Dermis microvascular lymphatic vessel endothelial cell (primary cell): Measurements from ENCODE around the gene LPA. TPM values are rescaled to one million over a fixed set of nuclear protein-coding genes. Genes with fewer than 3 reads are reported as not detected.
"Not testable (repeated sequence)": the region's sequence is repeated elsewhere in the genome, so short reads cannot be mapped to it uniquely, and the experiment has no call there.

ENCODE experiments used
- DNase-seq, 2 donors: peaks; one replicate each; pipeline versions ENCODE4 v3.0.0 to v3.0.0-alpha.2; 2010; ENCODE audit warnings: low read depth in 2 of 2
- total RNA-seq: library from RNA; depleted of rRNA; stranded (reverse); fragments of >200 nt; gene quantifications from 2 replicates; pipeline ENCODE4 v1.2.1, GENCODE V29; 2014

LPA gene
- total RNA-seq, 1 donor from 2014 or later: not detected

GRCh38 chr6:160667639-160668481, 3.8 kb upstream of the LPA start:
- no peak for DNase-seq

GRCh38 chr6:160662842-160663241, 1.2 kb downstream of the LPA start:
- DNase-seq: no peak

- no peak for DNase-seq
Observed at GRCh38 chr6:160662429-160662828, 1.6 kb downstream of the LPA start.

GRCh38 chr6:160661216-160661615, 2.9 kb downstream of the LPA start:
- DNase-seq: no peak

GRCh38 chr6:160659562-160659961, 4.5 kb downstream of the LPA start:
- DNase-seq: no peak

DNA sequence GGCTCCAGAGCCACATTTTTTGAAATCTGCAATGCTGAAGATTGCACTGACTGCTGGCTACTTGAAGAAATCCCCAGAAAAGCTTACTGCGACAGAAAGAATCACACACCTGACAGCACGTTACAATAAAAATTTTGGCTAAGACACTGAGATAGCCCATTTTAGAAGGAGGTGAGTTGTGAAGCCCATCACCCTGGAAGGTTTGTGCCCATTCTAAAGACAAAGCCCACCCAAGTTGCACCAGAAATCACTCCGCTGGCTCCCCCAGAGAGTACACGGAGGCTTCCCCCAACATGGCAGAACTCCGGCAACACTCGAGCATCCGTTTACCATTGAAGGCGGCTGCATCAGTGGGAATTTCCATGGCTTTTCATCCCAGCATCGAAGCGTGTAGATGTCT, 29.4 kb downstream of the LPA start:
- DNase-seq: peak in 1 of 2 donors; percentile 5

GRCh38 chr6:160595838-160596832, 67.9 kb downstream of the LPA start:
- DNase-seq: no peak

DNA sequence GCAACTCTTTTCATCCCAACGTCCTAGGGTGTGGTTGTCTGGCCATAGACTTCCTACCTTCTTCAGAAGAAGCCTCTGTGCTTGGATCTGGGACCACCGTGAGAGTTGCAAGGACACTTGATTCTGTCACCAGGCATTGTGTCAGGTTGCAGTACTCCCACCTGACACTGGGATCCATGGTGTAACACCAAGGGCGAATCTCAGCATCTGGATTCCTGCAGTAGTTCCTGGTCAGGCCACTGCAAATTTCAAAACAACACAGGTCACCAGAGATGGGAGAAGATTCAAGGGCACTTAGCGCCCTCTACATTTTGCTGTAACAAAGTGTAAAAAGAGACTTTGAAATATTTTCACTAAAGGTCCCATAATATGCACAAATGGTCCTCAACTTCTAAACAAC, 68.8 kb downstream of the LPA start:
- DNase-seq: not testable (repeated sequence)

DNA sequence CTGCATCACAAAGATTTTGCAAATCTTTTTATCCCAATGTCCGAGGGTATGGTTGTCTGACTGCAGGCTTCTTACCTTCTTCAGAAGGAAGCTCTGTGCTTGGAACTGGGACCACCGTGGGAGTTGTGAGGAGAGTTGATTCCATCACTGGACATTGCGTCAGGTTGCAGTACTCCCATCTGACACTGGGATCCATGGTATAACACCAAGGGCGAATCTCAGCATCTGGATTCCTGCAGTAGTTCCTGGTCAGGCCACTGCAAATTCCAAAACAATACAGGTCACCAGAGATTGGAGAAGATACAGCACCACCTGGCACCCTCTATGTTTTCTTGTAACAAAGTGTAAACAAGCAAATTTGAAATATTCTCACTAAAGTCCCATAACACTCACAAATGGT, 77.7 kb downstream of the LPA start:
- no peak for DNase-seq

DNA sequence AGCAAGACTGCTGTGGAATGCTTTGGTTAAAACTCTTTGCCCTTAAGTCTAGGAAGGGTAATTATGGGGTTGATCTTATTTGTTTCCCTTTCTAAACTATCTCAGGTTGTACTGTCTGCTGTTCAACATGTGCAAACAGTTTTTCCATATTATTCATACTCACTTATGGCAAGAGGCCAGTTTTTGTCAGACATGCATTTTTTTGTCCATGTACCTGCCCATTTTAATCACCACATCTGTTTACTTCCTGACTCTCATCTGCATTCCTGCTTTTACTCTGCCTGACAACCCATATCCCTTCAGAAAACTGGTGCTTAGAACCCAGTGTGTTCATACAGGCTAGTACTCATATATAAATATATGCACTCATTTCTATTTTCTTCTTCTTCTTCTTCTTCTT, 80.3 kb downstream of the LPA start:
- no peak for DNase-seq

GRCh38 chr6:160581406-160581805, 82.7 kb downstream of the LPA start:
- DNase-seq: no peak

DNA sequence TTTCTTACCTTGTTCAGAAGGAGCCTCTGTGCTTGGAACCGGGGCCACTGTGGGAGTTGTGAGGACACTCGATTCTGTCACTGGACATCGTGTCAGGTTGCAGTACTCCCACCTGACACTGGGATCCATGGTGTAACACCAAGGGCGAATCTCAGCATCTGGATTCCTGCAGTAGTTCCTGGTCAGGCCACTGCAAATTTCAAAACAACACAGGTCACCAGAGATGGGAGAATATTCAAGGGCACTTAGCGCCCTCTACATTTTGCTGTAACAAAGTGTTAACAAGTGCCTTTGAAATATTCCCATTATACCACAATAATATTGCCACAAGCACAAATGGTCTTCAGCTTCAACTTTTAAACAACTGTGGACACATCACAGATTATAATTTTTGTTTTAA, 85.6 kb downstream of the LPA start:
- DNase-seq: not testable (repeated sequence)

DNA sequence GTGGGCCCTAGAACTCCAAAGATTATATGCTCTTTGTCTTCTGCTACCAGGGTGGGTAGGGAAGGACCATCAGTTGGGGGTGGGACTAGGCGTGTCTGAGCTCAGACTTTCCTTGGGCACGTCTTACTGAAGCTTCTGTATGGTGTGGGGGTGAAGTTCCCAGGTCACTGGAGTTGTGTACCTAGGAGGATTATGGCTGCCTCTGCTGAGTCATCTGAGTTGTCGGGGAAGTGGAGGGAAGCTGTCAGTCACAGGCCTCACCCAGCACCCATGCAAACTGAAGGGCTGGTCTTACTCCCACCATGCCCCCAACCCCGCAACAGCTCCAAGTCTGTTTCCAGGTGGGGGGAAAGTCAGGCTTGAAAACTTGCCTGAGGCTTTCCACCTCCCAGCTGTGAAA, 90.1 kb downstream of the LPA start:
- no peak for DNase-seq

DNA sequence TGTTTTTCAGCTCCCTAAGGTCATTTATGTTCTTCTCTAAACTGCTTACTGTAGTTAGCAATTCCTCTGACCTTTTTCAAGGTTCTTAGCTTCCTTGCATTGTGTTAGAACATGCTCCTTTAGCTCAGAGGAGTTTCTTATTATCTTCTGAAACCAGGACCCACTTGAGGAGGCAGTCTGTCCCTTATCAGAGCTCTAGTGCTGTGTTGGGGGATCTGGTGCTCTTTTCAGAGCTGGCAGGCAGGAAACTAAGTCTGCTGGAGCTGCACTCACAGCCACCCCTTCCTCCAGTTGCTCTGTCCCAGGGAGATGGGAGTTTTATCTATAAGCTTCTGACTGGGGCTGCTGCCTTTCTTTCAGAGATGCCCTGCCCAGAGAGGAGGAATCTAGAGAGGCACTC, 92.9 kb downstream of the LPA start:
- DNase-seq: not testable (repeated sequence)

DNA sequence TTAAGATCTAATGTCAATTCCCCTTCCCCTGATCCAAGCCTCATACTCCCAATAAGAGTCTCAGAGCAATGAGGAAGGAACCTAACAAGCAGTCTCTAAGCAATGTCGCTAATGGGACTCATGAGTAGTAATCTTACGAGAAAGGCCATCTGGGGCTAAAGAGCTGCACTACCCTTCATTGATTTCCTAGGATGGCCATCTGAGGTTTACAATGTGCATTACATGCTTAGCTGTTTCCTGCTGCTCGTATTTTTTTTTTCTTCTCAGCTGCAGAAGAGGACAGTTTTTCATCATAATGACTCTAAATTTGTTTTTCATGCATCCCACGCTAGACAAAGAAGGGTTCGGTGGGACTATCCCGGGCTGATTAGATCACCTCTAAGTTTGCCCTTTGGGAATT, 119.3 kb downstream of the LPA start:
- DNase-seq: no peak

- DNase-seq: no peak
Observed at GRCh38 chr6:160535270-160535669, 128.8 kb downstream of the LPA start.

DNA sequence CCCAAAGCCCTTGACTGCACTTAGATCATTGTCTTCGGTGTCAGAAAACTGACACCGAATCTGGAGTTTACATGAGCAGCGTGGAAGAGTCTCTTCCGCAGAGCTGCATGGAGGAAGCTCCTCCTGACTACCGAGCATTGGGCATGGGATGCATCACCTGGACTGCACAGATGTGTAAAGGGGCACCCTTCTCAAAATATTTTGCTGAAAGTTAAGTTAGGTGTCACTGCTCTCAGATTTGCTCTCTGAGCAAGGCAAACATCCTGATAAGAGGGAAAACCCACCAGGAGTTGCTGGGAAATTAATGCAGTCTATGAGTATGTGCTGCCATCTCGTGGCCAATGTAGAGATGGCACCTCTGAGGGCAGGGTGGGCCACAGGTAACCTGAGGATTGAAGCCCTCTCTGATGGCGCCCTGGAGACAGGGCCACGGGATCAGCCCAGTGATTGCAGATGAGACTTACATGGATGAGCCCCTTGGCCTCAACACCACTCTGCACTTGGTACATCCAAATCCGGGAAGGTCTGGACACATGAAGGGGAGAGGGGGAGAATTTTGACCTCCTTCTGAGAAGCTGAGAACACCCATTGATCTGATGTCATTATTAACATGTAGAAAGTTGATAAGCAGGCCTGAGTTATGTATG, 129.9 kb downstream of the LPA start:
- DNase-seq: peak; percentile 7 to 47

DNA sequence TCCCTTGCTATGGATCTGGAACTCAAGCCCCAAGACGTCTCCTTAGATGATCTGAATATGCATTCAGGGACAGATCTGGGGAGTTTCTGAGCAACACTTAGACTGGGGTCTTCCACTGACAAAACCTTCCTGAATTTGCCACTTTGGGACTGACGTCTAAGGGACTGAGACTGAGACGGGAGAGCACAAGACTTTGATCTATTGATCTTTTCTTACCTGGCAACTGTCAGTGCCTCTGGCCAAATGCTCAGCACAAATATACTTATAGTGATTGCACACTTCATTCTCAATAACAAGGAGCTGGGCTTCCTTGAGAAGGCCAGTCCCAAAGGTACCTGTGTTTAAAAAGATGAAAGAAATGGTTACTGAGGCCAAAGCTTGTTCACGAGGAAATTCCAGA, 131.8 kb downstream of the LPA start:
- DNase-seq: no peak

- DNase-seq: no peak
Observed at GRCh38 chr6:160531826-160532225, 132.2 kb downstream of the LPA start.

DNA sequence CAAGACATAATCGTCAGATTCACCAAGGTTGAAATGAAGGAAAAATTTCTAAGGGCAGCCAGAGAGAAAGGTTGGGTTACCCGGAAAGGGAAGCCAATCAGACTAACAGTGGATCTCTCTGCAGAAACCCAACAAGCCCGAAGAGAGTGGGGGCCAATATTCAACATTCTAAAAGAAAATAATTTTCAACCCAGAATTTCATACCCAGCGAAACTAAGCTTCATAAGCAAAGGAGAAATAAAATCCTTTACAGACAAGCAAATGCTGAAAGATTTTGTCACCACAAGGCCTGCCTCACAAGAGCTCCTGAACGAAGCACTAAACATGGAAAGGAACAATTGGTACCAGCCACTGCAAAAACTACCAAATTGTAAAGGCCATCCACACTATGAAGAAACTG, 134.6 kb downstream of the LPA start:
- not testable (repeated sequence) for DNase-seq

DNA sequence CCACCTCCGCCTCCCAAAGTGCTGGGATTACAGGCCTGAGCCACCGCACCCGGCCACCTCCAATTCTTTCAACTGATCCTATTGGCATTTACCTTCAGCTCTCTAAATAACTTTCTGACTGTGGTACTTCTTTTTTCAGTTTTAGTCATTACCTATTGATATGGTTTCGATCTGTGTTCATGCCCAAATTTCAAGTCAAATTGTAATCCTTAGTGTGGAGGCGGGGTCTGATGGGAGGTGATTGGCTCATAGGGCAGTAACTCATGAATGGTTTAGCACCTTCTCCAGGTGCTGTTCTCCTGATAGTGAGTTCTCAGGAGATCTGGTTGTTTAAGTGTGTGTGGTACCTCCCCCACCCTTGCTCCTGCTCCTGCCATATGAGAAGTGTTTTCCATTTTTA, 140.9 kb downstream of the LPA start:
- no peak for DNase-seq
